ENCODE measurements around the gene MBD5.
A peak's percentile ranks its signal among the peaks of the same experiment; 100 is the strongest.
"Not testable (repeated sequence)": the region's sequence is repeated elsewhere in the genome, so short reads cannot be mapped to it uniquely, and the experiment has no call there.

The MBD5 gene

DNA sequence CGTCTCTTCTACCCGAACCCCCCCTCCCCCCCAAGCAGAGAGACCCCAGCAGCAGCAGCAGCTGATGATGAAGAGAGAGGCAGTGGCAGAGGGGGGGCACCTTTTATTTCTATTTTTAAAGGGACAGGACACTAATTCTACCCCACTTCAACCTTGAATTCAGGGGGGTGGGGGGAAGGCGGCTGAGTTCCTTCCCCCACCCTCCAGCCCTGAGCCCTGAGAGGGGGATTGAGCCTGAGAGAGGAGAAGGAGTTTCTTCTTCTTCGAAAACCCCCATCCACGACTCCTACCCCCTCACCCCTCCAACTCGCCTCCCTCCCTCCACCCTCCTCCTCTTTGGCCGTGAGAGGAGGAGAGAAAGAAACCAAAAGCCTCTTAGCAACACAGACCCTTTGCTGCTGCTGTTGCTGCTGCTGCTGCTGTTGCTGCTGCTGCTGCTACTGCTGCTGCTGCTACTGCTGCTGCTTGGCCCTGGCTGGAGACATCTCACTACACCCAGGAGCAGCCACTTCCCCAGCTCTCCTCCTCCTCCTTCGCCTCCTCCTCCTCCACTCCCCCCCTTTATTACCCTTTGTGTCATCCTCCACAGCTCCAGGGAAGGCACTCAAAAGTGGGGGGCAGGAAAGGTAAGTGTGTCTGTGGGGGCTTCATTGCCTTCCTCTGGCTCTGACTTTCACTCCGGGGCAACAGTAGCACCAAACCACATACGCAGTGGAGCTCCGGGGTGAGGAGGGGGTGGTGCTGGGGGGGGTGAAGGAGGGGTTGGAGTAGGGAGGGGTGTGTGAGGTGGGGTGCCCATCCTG lies at the start of gene MBD5:
TSS of gene MBD5 (plus strand) at position 33 of the 803 bp plus-strand sequence.
- DNase-seq = peak; percentile 30

DNA sequence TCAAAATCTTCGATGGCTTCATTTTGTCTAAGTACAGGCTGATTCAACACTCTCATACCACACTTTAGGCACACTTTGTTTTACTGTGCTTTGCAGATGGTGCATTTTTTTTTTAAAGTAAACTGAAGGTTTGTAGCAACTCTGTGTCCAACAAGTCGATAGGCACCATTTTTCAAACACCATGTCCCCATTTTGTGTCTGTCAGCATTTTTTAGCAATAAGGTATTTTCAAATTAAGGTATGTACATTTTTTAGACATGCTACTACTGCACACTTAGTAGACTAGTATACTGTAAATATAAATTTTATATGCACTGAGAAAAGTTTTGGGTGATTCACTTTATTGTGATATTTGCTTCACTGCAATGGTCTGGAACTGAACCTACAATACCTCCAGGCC lies 44.8 kb upstream of the MBD5 start:
- DNase-seq = no peak

DNA sequence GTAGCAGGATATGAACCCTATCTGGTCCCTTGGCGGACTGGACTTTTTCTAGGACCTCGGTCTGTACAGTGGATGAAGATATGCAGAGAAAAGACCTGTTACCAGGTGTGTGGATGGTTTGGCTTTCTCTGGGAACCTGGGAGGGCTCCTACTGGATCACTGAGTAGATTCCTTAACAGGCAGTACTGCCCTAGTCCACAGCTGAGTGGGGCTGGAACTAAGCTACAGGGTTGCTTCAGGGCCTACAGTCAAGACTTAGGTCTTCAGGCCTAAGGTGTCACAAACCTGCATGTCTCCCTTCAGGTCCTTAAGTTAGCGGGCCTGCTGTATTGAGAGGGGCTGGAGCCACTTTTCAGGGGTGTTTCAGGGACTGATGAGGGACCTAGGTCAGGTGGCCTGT lies 43.2 kb upstream of the MBD5 start:
- no peak for DNase-seq

DNA sequence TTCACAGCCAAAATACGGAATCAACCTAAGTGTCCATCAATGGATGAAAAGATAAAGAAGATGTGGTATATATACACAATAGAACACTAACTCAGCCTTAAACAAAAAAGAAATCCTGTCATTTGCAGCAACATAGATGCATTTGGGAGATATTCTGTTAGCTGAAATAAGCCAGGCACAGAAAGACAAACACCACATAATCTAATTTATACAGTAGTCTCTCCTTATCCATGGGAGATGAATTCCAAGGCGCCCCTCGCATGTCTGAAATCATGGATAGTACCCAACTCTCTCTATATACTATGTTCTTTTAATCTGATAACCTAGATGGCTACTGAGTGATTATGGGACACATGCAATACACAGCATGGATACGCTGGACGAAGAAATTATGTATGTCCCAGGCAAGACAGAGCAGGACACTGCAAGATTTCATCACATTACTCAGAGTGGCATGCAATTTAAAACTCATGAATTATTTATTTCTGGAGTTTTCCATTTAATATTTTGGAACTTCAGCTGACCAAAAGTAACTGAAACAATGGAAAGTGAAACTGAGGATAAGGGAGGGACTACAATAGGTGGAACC lies 39.9 kb upstream of the MBD5 start:
- no peak for DNase-seq

DNA sequence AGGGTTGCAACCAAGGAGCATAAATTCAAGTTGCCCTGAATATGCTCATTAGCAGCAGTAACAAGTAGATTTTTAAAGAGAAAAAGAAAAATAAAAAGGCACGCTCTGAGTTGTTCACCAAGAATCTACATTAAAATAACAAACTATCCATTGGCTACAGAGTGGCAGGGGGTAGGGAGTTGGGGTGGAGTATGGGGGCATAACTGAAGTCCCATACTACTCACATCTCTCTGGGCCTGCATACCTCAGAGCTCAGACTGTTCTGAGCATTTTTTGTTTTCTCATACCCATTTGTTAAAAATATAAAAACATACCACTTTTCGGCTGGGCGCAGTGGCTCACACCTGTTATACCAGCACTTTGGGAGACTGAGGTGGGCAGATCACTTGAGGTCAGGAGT lies 31.8 kb upstream of the MBD5 start:
- no peak for DNase-seq

DNA sequence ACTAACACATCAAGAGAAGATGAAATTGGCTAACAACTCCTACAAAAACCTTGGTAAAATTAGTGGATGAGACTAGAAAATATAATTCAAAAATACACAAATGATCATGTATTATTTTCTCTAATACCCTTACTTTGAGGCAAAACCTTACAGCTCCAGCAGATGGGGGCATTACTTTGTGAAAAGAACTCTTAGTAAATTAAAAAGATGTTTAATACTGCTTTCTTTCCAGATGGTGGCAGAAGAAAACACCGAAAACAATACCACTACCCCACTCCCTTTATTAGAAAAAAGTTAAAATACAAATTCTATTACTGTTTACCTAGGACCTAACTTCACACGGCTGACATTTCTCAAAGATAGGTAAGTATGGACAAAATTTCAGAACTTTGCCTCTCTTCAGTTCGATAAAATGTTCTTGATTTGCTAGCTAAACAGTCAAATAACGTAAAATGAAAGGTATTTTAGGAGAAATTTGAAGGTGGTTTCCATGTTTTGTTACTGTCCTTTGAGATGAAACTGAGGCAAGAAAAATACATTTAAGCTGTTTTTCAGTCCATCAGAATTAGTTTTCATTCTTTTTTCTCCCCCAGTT lies 31.0 kb upstream of the MBD5 start:
- no peak for DNase-seq

DNA sequence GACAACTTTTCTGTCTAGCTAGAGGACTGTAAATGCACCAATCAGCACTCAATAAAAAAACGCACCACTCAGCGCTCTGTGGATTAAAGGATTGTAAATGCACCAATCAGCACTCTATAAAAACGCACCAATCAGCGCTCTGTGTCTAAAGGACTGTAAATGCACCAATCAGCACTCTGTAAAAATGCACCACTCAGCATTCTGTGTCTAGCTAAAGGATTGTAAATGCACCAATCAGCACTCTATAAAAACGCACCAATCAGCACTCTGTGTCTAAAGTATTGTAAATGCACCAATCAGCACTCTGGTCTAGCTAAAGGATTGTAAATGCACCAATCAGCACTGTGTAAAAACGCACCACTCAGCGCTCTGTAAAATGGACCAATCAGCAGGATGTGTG lies 25.9 kb upstream of the MBD5 start:
- DNase-seq = not testable (repeated sequence)

DNA sequence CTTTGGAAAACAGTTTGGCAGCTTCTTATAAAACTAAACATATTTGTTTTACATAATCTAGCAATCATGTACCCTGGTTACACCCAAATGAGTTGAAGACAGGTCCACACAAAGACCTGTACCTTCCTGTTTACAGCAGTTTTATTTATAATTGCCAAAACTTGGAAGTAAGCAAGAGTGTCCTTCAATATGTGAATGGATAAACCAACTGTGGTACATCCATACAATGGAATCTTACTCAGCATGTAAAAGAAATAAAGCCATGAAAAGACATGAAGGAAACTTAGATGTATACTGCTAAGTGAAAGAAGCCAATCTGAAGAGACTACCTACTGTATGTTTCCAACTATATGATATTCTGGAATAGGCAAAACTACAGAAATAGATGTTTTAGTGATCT lies 24.1 kb upstream of the MBD5 start:
- no peak for DNase-seq

DNA sequence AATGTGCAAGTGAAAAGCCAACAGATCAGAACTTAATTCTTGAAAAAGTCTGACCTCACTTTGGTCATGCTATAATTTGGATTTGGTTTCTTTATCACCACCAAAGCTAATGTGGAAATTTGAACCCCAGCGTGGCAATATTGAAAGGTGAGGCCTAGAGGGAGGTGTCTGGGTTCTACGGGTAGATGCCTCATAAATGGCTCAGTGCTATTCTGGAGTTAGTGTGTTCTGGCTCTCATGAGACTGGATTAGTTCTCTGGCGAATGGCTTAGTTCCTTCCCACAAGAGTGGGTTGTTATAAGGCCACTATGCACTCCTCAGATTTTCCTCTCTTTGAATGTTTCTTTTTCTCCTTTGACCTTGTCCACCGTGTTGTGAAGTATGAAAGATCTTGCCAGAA lies 22.7 kb upstream of the MBD5 start:
- DNase-seq = no peak

DNA sequence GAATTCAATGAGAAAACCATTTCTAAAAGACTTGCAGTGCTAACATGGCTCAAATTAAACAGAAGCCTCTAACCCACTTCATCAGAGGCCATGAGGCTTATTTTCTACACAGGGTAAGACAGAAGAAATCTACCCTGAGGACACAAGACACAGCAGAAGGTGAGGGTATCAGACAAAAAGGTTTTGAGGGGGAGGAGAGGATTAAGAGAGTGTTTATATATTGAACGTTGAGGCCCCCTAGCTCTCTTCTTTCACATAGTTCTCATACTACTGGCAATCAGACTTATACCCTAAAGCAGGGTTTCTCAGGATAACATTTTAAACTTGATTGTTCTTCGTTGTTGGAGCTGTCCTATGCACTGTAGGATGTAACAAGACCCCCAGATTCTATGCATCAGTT lies 21.8 kb upstream of the MBD5 start:
- no peak for DNase-seq

DNA sequence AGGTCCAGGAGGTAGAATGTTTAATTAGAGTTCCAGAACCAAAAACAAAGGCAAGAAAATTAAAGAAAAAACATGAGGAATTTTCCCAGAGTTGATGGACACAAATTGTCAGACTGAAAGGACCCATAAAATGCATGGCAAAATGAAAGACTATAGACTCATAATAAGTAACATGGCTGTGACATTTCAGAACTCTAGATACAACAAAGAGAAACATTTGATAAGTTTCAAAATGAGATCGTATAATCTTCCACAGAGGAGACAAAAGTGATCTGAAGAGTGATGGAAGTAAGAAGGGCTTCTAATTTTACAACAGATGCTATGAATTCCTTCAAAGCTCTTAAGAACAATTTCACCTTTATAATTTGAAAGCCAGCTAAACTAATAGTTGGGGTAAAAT lies 20.8 kb upstream of the MBD5 start:
- DNase-seq = no peak

DNA sequence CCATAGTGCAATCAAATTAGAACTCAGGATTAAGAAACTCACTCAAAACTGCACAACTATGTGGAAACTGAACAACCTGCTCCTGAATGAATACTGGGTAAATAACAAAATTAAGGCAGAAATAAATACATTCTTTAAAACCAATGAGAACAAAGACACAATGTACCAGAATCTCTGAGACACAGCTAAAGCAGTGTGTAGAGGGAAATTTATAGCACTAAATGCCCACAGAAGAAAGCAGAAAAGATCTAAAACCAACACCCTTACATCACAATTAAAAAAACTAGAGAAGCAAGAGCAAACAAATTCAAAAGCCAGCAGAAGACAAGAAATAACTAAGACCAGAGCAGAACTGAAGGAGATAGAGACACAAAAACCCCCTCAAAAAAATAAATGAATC lies 18.5 kb upstream of the MBD5 start:
- not testable (repeated sequence) for DNase-seq

DNA sequence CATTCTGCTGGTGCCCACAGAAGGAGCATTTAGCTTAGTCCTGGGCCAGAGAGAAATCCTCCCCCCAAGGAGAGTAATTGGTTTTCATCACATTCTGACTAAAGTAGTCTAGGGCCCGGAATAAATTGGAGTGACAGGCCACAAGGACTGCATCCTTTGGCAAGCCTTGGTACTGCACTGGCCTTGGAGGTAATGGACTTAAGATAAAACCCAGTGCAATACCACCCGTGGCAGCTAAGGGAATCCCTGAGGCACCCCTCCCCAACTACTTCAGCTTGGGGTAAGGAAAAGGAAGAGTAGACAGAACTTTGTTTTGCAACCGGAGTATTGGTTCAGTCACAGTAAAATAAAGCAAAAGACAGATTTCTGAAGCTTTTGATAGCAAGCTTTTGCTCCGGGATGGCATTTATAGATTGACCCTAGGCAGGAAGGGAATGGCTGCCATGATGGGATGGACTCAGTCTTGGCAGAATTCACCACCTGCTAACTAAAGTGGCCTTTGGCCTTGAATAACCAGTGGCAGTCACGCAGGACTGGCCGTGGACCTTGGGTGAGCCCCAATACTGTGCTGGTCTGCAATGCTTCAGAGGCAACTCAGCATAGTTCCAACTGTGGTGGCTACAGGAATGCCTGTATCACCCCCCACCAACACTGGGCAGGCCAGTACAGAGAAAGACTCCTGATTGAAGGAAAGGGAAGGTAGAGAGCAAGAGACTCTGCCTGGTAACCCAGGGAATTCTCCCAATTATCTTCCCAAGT lies 14.5 kb upstream of the MBD5 start:
- DNase-seq = no peak

DNA sequence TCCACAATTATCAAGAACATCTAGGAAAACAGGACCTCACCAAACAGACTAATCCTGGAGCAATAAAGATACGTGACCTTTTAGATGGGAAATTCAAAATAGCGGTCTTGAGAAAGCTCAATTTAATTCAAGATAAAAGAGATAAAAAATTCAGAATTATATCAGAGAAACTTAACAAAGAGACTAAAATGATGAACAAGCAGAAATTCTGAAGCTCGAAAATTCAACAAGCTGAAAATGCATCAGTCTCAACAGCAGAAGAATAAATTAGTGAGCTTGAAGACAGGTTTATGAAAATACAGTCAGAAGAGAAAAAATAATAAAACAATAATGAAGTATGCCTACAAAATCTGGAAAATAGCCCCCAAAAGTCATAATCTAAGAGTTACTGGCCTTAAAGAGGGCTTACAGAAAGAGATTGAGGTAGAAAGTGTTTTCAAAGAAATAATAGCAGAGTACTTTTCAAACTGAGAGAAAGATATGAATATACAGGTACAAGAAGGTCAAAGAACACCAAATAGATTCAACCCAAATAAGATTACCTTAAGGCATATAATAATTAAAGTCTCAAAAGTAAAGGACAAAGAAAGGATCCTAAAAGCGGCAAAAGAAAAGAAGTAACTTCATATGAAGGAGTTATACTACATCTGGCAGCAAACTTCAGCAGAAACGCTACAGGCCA lies 13.5 kb upstream of the MBD5 start:
- DNase-seq = no peak

DNA sequence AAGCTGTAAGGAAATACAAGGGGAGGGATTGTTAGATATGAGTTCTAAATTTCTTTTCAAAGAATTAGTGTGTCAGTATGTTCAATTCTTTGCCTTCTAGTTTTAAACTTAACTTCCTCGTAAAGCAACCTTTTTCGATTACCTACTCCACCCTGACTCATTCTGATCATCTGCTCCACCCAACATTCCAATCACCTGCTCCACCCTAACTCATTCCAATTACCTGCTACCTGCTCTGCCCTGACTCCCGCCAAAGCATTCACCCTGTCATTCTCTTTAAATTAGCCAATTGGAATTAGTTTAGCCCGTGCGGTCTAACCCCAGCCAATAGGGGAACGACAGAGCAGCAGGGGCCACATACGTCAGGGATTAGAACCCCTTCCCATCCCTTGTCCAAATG lies 12.5 kb upstream of the MBD5 start:
- not testable (repeated sequence) for DNase-seq

DNA sequence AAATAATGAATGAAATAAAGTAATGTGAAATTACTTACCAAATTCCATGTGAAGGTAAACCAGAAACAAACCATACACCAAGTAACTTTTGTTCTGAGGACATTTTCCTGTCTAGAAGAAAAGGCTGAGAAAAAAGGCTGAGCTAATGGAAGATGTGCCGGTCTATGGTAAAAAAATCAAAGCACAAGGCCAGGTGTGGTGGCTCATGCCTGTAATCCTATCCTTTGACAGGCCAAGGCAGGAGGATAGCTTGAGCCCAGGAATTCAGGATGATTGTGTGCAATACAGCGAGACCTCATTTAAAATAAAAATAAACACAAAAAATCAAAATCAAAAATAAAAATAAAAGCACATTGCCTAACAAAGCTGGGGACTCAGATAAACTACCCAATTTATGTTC lies 7.0 kb upstream of the MBD5 start:
- no peak for DNase-seq

DNA sequence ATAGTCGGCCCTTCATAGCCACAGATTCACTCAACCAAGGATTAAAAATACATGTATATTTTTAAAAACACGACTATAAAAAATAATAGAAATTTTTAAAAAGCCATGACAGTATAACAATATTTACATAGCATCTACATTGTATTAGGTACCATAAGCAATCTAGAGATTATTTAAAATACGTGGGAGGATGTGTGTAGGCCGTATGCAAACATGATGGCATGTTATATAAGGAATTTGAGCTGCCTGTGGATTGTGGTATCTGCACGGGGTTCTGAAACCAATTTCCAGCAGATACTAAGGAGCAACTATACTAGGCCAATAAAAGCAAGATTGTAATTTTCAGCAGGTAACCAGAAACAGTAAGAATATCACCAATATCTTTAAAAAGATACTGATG lies 6.3 kb upstream of the MBD5 start:
- DNase-seq = no peak

DNA sequence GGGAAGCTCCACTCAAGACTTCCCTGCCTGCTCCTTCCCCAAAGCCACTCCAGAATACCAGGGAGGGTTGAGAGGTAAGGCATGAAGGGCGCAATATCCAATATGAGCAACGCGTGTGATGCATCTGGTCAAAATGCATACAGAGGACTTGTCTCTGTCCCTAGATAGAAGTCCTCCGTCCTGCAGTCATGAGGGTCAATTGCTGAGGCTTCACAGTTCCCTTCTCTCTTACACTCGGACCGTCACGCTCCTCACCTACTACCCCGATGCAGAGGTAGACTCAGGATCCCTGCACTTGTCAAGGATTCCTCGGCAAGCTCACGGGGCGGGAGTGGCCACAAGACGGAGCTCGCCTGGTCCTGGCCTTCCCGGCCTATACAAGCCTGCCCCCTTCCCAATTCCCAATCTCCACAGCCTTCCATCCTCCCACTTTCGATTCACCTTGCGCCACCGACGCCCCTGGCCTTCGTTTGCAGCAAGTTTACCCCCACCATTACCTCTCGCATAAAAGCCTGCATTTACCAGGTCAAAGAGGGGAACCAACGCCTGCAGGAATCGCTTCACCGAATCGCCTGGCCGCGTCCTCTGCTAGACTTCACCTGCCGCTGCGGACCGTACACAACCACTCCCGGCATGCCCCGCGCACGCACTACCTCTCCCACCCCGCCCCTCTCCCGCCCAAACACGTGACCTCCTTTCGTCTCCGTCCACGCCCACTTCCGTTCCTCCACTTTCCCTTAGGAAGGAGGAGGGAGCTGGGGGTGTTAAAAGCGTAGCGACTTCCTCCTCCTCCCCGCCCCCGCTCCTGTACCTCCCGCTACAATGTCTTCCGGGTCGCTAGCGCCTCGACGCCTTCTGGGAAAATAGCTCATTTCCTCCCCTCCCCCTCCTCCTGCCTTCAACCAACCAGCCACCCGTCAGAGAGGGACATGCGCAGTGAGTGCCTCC lies 506 bp upstream of the MBD5 start, which contains the start of gene ORC4:
TSS of gene ORC4 (minus strand) at position 627 of the 948 bp plus-strand sequence. CDS start 44,779 bp downstream, outside the sequence.
- peak; percentile 99 for DNase-seq

DNA sequence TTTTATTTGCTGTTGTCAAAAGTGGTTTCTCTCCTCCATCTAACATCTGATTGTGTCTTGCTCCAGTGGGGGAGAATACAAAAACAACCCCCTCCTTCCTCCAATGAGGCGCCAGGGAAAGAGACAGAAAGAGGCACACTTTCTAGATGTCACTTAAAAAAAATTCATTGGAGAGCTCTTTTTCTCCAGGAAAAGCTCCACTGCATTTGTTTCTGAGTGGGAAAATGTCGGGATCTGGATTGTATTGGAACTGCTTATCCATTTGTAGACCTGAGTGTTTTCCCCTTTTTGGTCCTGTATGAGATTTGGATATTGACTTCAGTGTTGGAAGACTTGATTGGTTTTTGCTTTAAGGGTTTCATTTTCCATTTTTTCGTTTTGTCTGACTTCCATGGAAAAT lies 995 bp downstream of the MBD5 start:
- no peak for DNase-seq

DNA sequence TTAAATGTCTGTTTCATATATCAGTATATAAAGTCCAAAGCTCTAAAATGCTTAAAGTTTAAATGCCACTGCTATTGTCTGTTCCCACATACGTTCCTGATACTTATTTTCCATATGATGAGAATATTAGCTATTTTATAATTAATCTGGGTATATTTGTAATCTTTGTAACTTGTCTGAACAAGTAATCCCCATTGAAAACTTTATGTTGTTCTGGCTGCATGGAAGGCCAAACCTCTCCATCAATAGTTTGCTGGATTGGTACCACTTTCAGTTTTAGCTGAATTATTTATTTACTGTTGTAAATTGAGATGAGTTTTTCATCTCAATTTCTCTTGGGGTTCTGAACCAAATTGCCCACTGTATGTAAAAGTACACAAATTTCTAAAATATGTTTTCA lies 1.5 kb downstream of the MBD5 start:
- DNase-seq = no peak

DNA sequence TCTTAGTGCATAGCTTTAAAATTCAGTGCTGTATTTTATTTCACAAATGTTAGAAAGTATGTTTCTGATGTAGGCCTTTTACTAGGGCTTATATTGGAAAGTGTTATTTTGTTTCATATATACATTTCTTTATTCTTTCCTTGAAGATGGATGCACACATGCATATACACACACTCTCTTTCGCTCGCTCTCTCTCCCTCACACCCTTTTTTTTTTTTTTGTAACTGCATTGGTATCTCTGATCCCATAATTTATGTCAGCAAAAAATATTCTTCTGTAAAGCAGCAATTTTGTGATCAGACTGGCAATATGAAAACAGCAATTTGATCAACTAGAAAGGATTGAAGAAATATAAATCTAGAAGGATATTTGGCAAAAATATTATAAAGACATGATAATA lies 2.0 kb downstream of the MBD5 start:
- DNase-seq = no peak

DNA sequence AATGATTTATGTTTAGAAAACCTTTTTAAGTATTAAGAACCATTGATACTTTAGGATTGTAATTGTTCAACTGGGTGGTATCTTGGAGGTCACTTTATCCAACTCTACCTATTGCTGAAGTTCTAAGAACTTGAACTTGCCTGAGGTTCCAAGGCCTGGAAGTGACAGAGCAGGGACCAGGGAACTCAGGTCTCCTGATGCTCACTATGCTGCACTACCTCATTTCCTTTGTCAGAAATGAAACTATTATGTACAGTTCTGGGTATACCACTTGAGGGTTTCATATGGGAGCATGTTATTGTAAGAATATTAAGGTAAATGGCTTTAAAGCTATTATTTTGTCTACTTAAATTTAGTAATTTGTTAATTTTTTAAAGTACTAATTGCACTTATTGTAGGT lies 3.0 kb downstream of the MBD5 start:
- no peak for DNase-seq

All from NCI-H1105 (cell line).